Upper lobe of right lung (tissue), 1 donor: ENCODE results near the gene HOXD10. TPM values are rescaled to one million over a fixed set of nuclear protein-coding genes. Genes with fewer than 3 reads are reported as not detected.

Experiments
- ATAC-seq: fragments of 200-7000 bp; cut with Tn5 transposase; one replicate; pipeline ENCODE4 v1.9.1; 2020; ENCODE audit warnings: mild to moderate bottlenecking, moderate library complexity
- DNase-seq: peaks from one replicate; pipeline ENCODE4 v3.0.0-alpha.2; 2020
- H3K27ac ChIP-seq: fragments of 200-600 bp; one replicate; pipeline ENCODE4 v1.8.0; 2022
- H3K27me3 ChIP-seq: fragments of 200-600 bp; one replicate; pipeline ENCODE4 v1.8.0; 2022; ENCODE audit warnings: mild to moderate bottlenecking
- H3K36me3 ChIP-seq: fragments of 200-600 bp; one replicate; pipeline ENCODE4 v1.8.0; 2022
- H3K4me1 ChIP-seq: fragments of 200-600 bp; one replicate; pipeline ENCODE4 v1.8.0; 2022
- H3K4me3 ChIP-seq: fragments of 200-600 bp; one replicate; pipeline ENCODE4 v1.8.0; 2022; ENCODE audit warnings: mild to moderate bottlenecking
- H3K9me3 ChIP-seq: fragments of 200-600 bp; one replicate; pipeline ENCODE4 v1.8.0; 2022
- CTCF ChIP-seq: fragments of 200-600 bp; IDR thresholded peaks from one replicate; pipeline ENCODE4 v1.8.0; 2022; ENCODE audit warnings: antibody characterized with exemption
- intact Hi-C: fragments of 100-400 bp; cut with DNase I; formaldehyde crosslinking; loops from one replicate; pipeline ENCODE4 v1.11.0; 2022
- total RNA-seq: library from RNA; stranded (reverse); fragmentation: NEBNext Ultra II Directional; extraction: Animal tissue kit (Norgen Biotek cat#: 25700); gene quantifications from one replicate; pipeline ENCODE4 v1.2.1, GENCODE V29; 2021
- donor health status: DM: no; HTN: yes; CAD: no; lungs with severe emphysema.

Gene HOXD10
- total RNA-seq, 1 donor from 2014 or later, result 0.55 TPM

GRCh38 chr2:176124947-176125771, 8.6 kb downstream of the HOXD10 start:
- intact Hi-C loops, result loop anchor here (5.0 kb wide), 1 partner anchor 512 kb away; no protein-coding TSS in a partner anchor
- TF ChIP-seq CTCF, result no peak
- peaks cover 11% of the 10 kb centered on the region for H3K4me1 ChIP-seq
- no peak for ATAC-seq
- peaks cover 96% of the 10 kb centered on the region for H3K27me3 ChIP-seq
- no peaks in the 10 kb centered on the region for H3K9me3 ChIP-seq
- no peaks in the 10 kb centered on the region for H3K36me3 ChIP-seq
- H3K4me3 ChIP-seq, result no peak overlapping the region
- no peak for DNase-seq
- no peak overlapping the region for H3K27ac ChIP-seq

- intact Hi-C loops, result loop anchor here (5.0 kb wide), 1 partner anchor 512 kb away; no protein-coding TSS in a partner anchor
- ATAC-seq (no peak), DNase-seq (no peak)
- H3K4me1 ChIP-seq, result peaks cover 11% of the 10 kb centered on the region
- H3K9me3 ChIP-seq, result no peaks in the 10 kb centered on the region
- H3K36me3 ChIP-seq, result no peaks in the 10 kb centered on the region
- H3K4me3 ChIP-seq, result no peak overlapping the region
- H3K27ac ChIP-seq, result no peak overlapping the region
- H3K27me3 ChIP-seq, result peaks cover 96% of the 10 kb centered on the region
- TF ChIP-seq CTCF, result no peak
Measured at GRCh38 chr2:176125772-176126054, 9.1 kb downstream of the HOXD10 start.

GRCh38 chr2:176126929-176127773, 10.6 kb downstream of the HOXD10 start:
- ATAC-seq (no peak), DNase-seq (peak; percentile 63)
- no peak overlapping the region for H3K4me3 ChIP-seq
- peaks cover 96% of the 10 kb centered on the region for H3K27me3 ChIP-seq
- H3K36me3 ChIP-seq, result no peaks in the 10 kb centered on the region
- no peak overlapping the region for H3K27ac ChIP-seq
- intact Hi-C loops, result loop anchor here (5.0 kb wide), 1 partner anchor 510 kb away; no protein-coding TSS in a partner anchor
- H3K9me3 ChIP-seq, result no peaks in the 10 kb centered on the region
- TF ChIP-seq CTCF, result peak; percentile 92
- peaks cover 12% of the 10 kb centered on the region for H3K4me1 ChIP-seq

- TF ChIP-seq CTCF, result no peak
- Histone ChIP-seq H3K4me3 (no peak overlapping the region), H3K4me1 (peaks cover 11% of the 10 kb centered on the region), H3K36me3 (no peaks in the 10 kb centered on the region), H3K27ac (no peak overlapping the region), H3K9me3 (no peaks in the 10 kb centered on the region), H3K27me3 (peaks cover 96% of the 10 kb centered on the region)
- DNase-seq, result no peak
- no peak for ATAC-seq
- intact Hi-C loops, result loop anchor here (5.0 kb wide), 1 partner anchor 510 kb away; no protein-coding TSS in a partner anchor
Measured at GRCh38 chr2:176127774-176128072, 11.1 kb downstream of the HOXD10 start.

GRCh38 chr2:176128172-176128981, 11.8 kb downstream of the HOXD10 start:
- H3K4me3 ChIP-seq, result peak overlapping the region; percentile 10
- H3K4me1 ChIP-seq, result peaks cover 5% of the 10 kb centered on the region
- no peaks in the 10 kb centered on the region for H3K36me3 ChIP-seq
- no peak for TF ChIP-seq CTCF
- DNase-seq (no peak), ATAC-seq (no peak)
- peaks cover 96% of the 10 kb centered on the region for H3K27me3 ChIP-seq
- no peak overlapping the region for H3K27ac ChIP-seq
- H3K9me3 ChIP-seq, result no peaks in the 10 kb centered on the region
- intact Hi-C loops, result loop anchor here (5.0 kb wide), 1 partner anchor 509 kb away; no protein-coding TSS in a partner anchor
